HepG2 (cell line): ENCODE results near the gene PLXNC1. TPM values are rescaled to one million over a fixed set of nuclear protein-coding genes. Genes with fewer than 3 reads are reported as not detected.

ENCODE experiments used
- CCAR2 ChIP-seq: fragments of 200-400 bp; formaldehyde crosslinking; optimal IDR thresholded peaks from 2 replicates; pipeline ENCODE3; 2018; ENCODE audit warnings: low read depth, mild to moderate bottlenecking, low read length, moderate library complexity
- CREM ChIP-seq, 2 experiments: sonication (generic) in 1 of 2; formaldehyde crosslinking in 1 of 2; IDR thresholded peaks; 2 replicates each; pipeline versions ENCODE4 v1.4.0 to v1.6.1; 2016 to 2020; ENCODE audit warnings: antibody characterized with exemption in 1 of 2, mild to moderate bottlenecking in 1 of 2, missing genetic modification reagents in 1 of 2
- EP300 ChIP-seq, 3 experiments: sonication (generic) in 1 of 3; formaldehyde crosslinking in 1 of 3; IDR thresholded peaks; 2 replicates each; pipeline versions ENCODE4 v1.5.1 to v1.6.1; 2011 to 2020; ENCODE audit warnings: low read depth in 2 of 3, low read length in 2 of 3, borderline replicate concordance in 1 of 3, improper control_type of control experiment in 1 of 3, mild to moderate bottlenecking in 1 of 3, missing genetic modification reagents in 1 of 3, moderate library complexity in 1 of 3
- FOXA1 ChIP-seq, 2 experiments: fragments of 450-650 bp in 1 of 2; sonication (generic) in 1 of 2; formaldehyde crosslinking in 1 of 2; IDR thresholded peaks; 2 replicates each; pipeline versions ENCODE4 v1.4.0 to v1.6.1; 2016 to 2020; ENCODE audit warnings: missing genetic modification reagents in 1 of 2
- GABPB1 ChIP-seq: IDR thresholded peaks from 2 replicates; pipeline ENCODE4 v1.6.1; 2016; ENCODE audit warnings: mild to moderate bottlenecking, missing genetic modification reagents, moderate library complexity, missing compliant biosample characterization
- ISL2 ChIP-seq: sonication (generic); formaldehyde crosslinking; IDR thresholded peaks from 2 replicates; pipeline ENCODE4 v1.5.0; 2020; ENCODE audit warnings: missing genetic modification reagents
- KDM6A ChIP-seq: IDR thresholded peaks from 2 replicates; pipeline ENCODE4 v1.6.1; 2016; ENCODE audit warnings: low read depth
- MED13 ChIP-seq: sonication (generic); formaldehyde crosslinking; IDR thresholded peaks from 2 replicates; pipeline ENCODE4 v1.5.0; 2020; ENCODE audit warnings: missing genetic modification reagents
- MTERF4 ChIP-seq: sonication (generic); formaldehyde crosslinking; IDR thresholded peaks from 2 replicates; pipeline ENCODE4 v1.8.0; 2023; ENCODE audit warnings: mild to moderate bottlenecking, missing genetic modification reagents
- NFE2L1 ChIP-seq: sonication (generic); formaldehyde crosslinking; IDR thresholded peaks from 2 replicates; pipeline ENCODE4 v1.4.0; 2020; ENCODE audit warnings: missing genetic modification reagents, mild to moderate bottlenecking, borderline replicate concordance
- PREB ChIP-seq: sonication (generic); formaldehyde crosslinking; IDR thresholded peaks from 2 replicates; pipeline ENCODE4 v1.4.0; 2020; ENCODE audit warnings: missing genetic modification reagents
- PRMT3 ChIP-seq: sonication (generic); formaldehyde crosslinking; IDR thresholded peaks from 2 replicates; pipeline ENCODE4 v1.8.1; 2022; ENCODE audit warnings: low read depth, mild to moderate bottlenecking, moderate library complexity, missing genetic modification reagents, borderline replicate concordance
- RAD51 ChIP-seq: fragments of 450-650 bp; IDR thresholded peaks from 2 replicates; pipeline ENCODE4 v1.6.1; 2016; ENCODE audit warnings: borderline replicate concordance
- SALL1 ChIP-seq: sonication (generic); formaldehyde crosslinking; IDR thresholded peaks from 2 replicates; pipeline ENCODE4 v1.8.0; 2022; ENCODE audit warnings: mild to moderate bottlenecking, missing genetic modification reagents
- SIN3B ChIP-seq: fragments of 150-350 bp; IDR thresholded peaks from 2 replicates; pipeline ENCODE4 v1.6.1; 2014; ENCODE audit warnings: low read length
- SIX4 ChIP-seq: sonication (generic); formaldehyde crosslinking; IDR thresholded peaks from 2 replicates; pipeline ENCODE4 v1.4.0; 2020; ENCODE audit warnings: missing genetic modification reagents
- STAG1 ChIP-seq: sonication (generic); formaldehyde crosslinking; IDR thresholded peaks from 2 replicates; pipeline ENCODE4 v1.4.0; 2020; ENCODE audit warnings: missing genetic modification reagents
- TBL1XR1 ChIP-seq: fragments of 150-350 bp; IDR thresholded peaks from 2 replicates; pipeline ENCODE4 v1.6.1; 2014; ENCODE audit warnings: borderline replicate concordance, low read length; ENCODE audit not compliant: partially characterized antibody
- THAP11 ChIP-seq: IDR thresholded peaks from 2 replicates; pipeline ENCODE4 v1.6.1; 2016; ENCODE audit warnings: missing biosample characterization, missing genetic modification reagents
- ZFP41 ChIP-seq: sonication (generic); formaldehyde crosslinking; IDR thresholded peaks from 2 replicates; pipeline ENCODE4 v1.4.0; 2020; ENCODE audit warnings: mild to moderate bottlenecking, missing genetic modification reagents, borderline replicate concordance
- ZMYM2 ChIP-seq: sonication (generic); formaldehyde crosslinking; IDR thresholded peaks from 2 replicates; pipeline ENCODE4 v1.8.0; 2022; ENCODE audit warnings: mild to moderate bottlenecking, missing genetic modification reagents
- ZNF264 ChIP-seq: sonication (generic); formaldehyde crosslinking; IDR thresholded peaks from 2 replicates; pipeline ENCODE4 v1.4.0; 2020; ENCODE audit warnings: missing genetic modification reagents
- ZNF543 ChIP-seq: sonication (generic); formaldehyde crosslinking; IDR thresholded peaks from 2 replicates; pipeline ENCODE4 v1.4.0; 2020; ENCODE audit warnings: mild to moderate bottlenecking, missing genetic modification reagents
- ZNF800 ChIP-seq: sonication (generic); formaldehyde crosslinking; IDR thresholded peaks from 2 replicates; pipeline ENCODE4 v1.4.0; 2020; ENCODE audit warnings: missing genetic modification reagents
- ZNF83 ChIP-seq: sonication (generic); formaldehyde crosslinking; IDR thresholded peaks from 2 replicates; pipeline ENCODE4 v1.4.0; 2020; ENCODE audit warnings: missing genetic modification reagents, mild to moderate bottlenecking, borderline replicate concordance
- polyA plus RNA-seq, 8 experiments: library from polyadenylated mRNA; depleted of rRNA in 3 of 8; stranded (reverse) in 7 of 8; unstranded in 1 of 8; fragments of >200 nt; fragmentation: Illumina TruSeq in 4 of 8; extraction: Trizol in 4 of 8; gene quantifications; 2 replicates each; pipeline versions ENCODE4 v1.2.1 to v1.2.3, GENCODE V29; 2011 to 2016; ENCODE audit warnings: low read depth in 4 of 8, missing spikeins in 1 of 8, mixed read lengths in 1 of 8; ENCODE audit not compliant: insufficient read depth in 1 of 8
- total RNA-seq, 5 experiments: library from RNA; depleted of rRNA; stranded (reverse); fragments of >200 nt; fragmentation: Illumina TruSeq; extraction: Trizol; gene quantifications; 2 replicates each; pipeline ENCODE4 v1.2.3, GENCODE V29; 2016; ENCODE audit warnings: low read depth in 1 of 5

The PLXNC1 gene
- total and polyA plus RNA-seq, 2 of the 13 experiments (the other 11 are each of a cell fraction or from before 2014, with no cell fraction given) = 6.6 to 11.2 TPM

GRCh38 chr12:94183708-94184379 is 35.5 kb downstream of the PLXNC1 start (continued):
- TF ChIP-seq ZNF800 (CRISPR knock-in tag) = 0 out of 2 replicates have a peak, but pooled peaks have one; percentile 61
- no peak for TF ChIP-seq MED13 (CRISPR knock-in tag)
- TF ChIP-seq SALL1 (CRISPR knock-in tag) = peak; percentile 49; the same call in 1 of the 2 replicates
- TF ChIP-seq KDM6A (CRISPR knock-in tag) = peak; percentile 87
- TF ChIP-seq ZNF83 (CRISPR knock-in tag) = no peak
- peak; percentile 12; the same call in 1 of the 2 replicates for TF ChIP-seq STAG1 (CRISPR knock-in tag)
- no peak for TF ChIP-seq ZNF543 (CRISPR knock-in tag)
- peak; percentile 72; the same call in 1 of the 2 replicates for TF ChIP-seq ISL2 (CRISPR knock-in tag)
- TF ChIP-seq MTERF4 (CRISPR knock-in tag) = no peak
- TF ChIP-seq EP300 (IDR thresholded peaks at IDR 0.05; ENCODE audit: low read depth in 2 of 2, low read length in 2 of 2) = peak in 1 of 2 experiments; percentile 80; a peak in 2 of 4 replicates
- peak; percentile 30; the same call in 1 of the 2 replicates for TF ChIP-seq EP300 (CRISPR knock-in tag; IDR thresholded peaks at IDR 0.05; ENCODE audit: borderline replicate concordance)
- no peak for TF ChIP-seq SIN3B
- TF ChIP-seq RAD51 = no peak
- no peak for TF ChIP-seq FOXA1 (IDR thresholded peaks at IDR 0.05)
- TF ChIP-seq FOXA1 (CRISPR knock-in tag; IDR thresholded peaks at IDR 0.05) = 0 out of 2 replicates have a peak, but pooled peaks have one; percentile 48
- peak; percentile 67; the same call in 1 of the 2 replicates for TF ChIP-seq ZMYM2
- TF ChIP-seq GABPB1 (CRISPR knock-in tag) = no peak
- TF ChIP-seq ZFP41 = no peak
- TF ChIP-seq PRMT3 (CRISPR knock-in tag) = no peak
- TF ChIP-seq TBL1XR1 = no peak
- 0 out of 2 replicates have a peak, but pooled peaks have one; percentile 7 for TF ChIP-seq SIX4 (CRISPR knock-in tag)
- no peak for TF ChIP-seq CCAR2
- peak; percentile 54; the same call in 1 of the 2 replicates for TF ChIP-seq THAP11 (CRISPR knock-in tag)
- no peak for TF ChIP-seq NFE2L1
- TF ChIP-seq CREM (IDR thresholded peaks at IDR 0.05) = peak; percentile 84
- no peak for TF ChIP-seq CREM (CRISPR knock-in tag; IDR thresholded peaks at IDR 0.05)
- TF ChIP-seq PREB = no peak
- no peak for TF ChIP-seq ZNF264 (CRISPR knock-in tag)
